Panc1 (cell line): ENCODE data around the gene PLEKHA7. TPM values are rescaled to one million over a fixed set of nuclear protein-coding genes. Genes with fewer than 3 reads are reported as not detected.

Source experiments
- ATAC-seq: fragments of 200-7000 bp; cut with Tn5 transposase; 2 replicates; pipeline ENCODE4 v1.9.1; 2020; ENCODE audit warnings: mild to moderate bottlenecking, moderate library complexity
- BruUV-seq: library from RNA; stranded (reverse); fragments of 400-500 nt; replicated peaks from 2 replicates; lab custom pipeline; 2021; lab: Mats Ljungman, UMichigan
- CTCF ChIA-PET: fragments of 300-600 bp; sonication (Branson Sonifier 250); formaldehyde crosslinking; loops from one replicate; lab custom pipeline; 2022; ENCODE audit warnings: antibody characterized with exemption; lab: Charles Lee
- POLR2A ChIA-PET: fragments of 300-600 bp; sonication (Branson Sonifier 250); formaldehyde crosslinking; loops from one replicate; lab custom pipeline; 2022; ENCODE audit warnings: antibody characterized with exemption; lab: Charles Lee
- DNase-seq: peaks from one replicate; pipeline ENCODE4 v3.0.0-alpha.2; 2010; ENCODE audit warnings: low read depth, low spot score
- H3K27ac ChIP-seq: 2 replicates; pipeline ENCODE4 v1.5.1; 2011; ENCODE audit warnings: mild to moderate bottlenecking, low read length, inconsistent platforms
- H3K27me3 ChIP-seq: fragments of 200-500 bp; sonication (Bioruptor generic); 2 replicates; pipeline ENCODE4 v1.6.0; 2014; ENCODE audit warnings: low read length, inconsistent platforms; ENCODE audit not compliant: control insufficient read depth, insufficient read depth
- H3K36me3 ChIP-seq: fragments of 200-500 bp; sonication (Bioruptor generic); 2 replicates; pipeline ENCODE4 v1.5.1; 2014; ENCODE audit warnings: inconsistent platforms, mild to moderate bottlenecking, low read length, moderate library complexity; ENCODE audit not compliant: control insufficient read depth, insufficient read depth
- H3K4me1 ChIP-seq: 2 replicates; pipeline ENCODE4 v1.5.1; 2011; ENCODE audit warnings: inconsistent platforms, mild to moderate bottlenecking, low read length, moderate library complexity; ENCODE audit not compliant: control insufficient read depth, insufficient read depth
- H3K4me3 ChIP-seq, 2 experiments: 2 replicates each; pipeline ENCODE4 v1.5.1; 2011 to 2012; ENCODE audit warnings: low read depth in 2 of 2, low read length in 2 of 2, mild to moderate bottlenecking in 2 of 2, inconsistent platforms in 1 of 2, moderate library complexity in 1 of 2
- H3K9me3 ChIP-seq: fragments of 200-500 bp; sonication (Bioruptor generic); 2 replicates; pipeline ENCODE4 v1.5.1; 2014; ENCODE audit warnings: low read depth, mild to moderate bottlenecking, inconsistent platforms, low read length, moderate library complexity; ENCODE audit not compliant: control insufficient read depth, insufficient read depth
- CTCF ChIP-seq: fragments of 450-650 bp; IDR thresholded peaks from 2 replicates; pipeline ENCODE4 v1.5.1; 2017; ENCODE audit warnings: mild to moderate bottlenecking
- POLR2AphosphoS5 ChIP-seq: IDR thresholded peaks from 2 replicates; pipeline ENCODE4 v1.6.1; 2012; ENCODE audit warnings: mild to moderate bottlenecking, low read depth, low read length, moderate library complexity
- REST ChIP-seq, 2 experiments: IDR thresholded peaks; 2 replicates each; pipeline ENCODE4 v1.6.1; 2011 to 2012; ENCODE audit warnings: low read depth in 2 of 2, control low read depth in 1 of 2, low read length in 1 of 2, mild to moderate bottlenecking in 1 of 2, moderate library complexity in 1 of 2; ENCODE audit not compliant: insufficient read depth in 1 of 2
- SIN3A ChIP-seq: IDR thresholded peaks from 2 replicates; pipeline ENCODE4 v1.6.1; 2012; ENCODE audit warnings: low read depth, mild to moderate bottlenecking, low read length, moderate library complexity, borderline replicate concordance; ENCODE audit not compliant: insufficient read depth
- TCF7L2 ChIP-seq: IDR thresholded peaks from 2 replicates; pipeline ENCODE4 v1.6.1; 2011; ENCODE audit warnings: mild to moderate bottlenecking, low read depth, low read length, inconsistent platforms
- in situ Hi-C: cut with HindIII; loops from 2 replicates; pipeline ENCODE4 v1.10.0; 2016; ENCODE audit warnings: low sequenced_read_pairs, low pct_unique_long_range_greater_than_20kb
- intact Hi-C: fragments of 100-400 bp; cut with micrococcal nuclease; formaldehyde crosslinking; loops from one replicate; pipeline ENCODE4 v1.10.0; 2022; ENCODE audit not compliant: unreplicated experiment
- total RNA-seq: library from RNA; stranded (reverse); gene quantifications from one replicate; pipeline ENCODE4 v1.2.1, GENCODE V29; 2021; ENCODE audit not compliant: unreplicated experiment

PLEKHA7 gene
- total RNA-seq, 1 experiment from 2014 or later = 11.6 TPM

- ATAC-seq = no peak
- ChIA-PET CTCF (no interaction called here), POLR2A (no interaction called here)
- Histone ChIP-seq H3K27me3 (peaks cover 2% of the 10 kb centered on the region; the same call in 1 of the 2 replicates), H3K9me3 (no peaks in the 10 kb centered on the region), H3K4me1 (no peaks in the 10 kb centered on the region), H3K27ac (no peak overlapping the region), H3K4me3 (no peak overlapping the region), H3K36me3 (no peaks in the 10 kb centered on the region)
- in situ Hi-C loops (no loop called here), intact Hi-C loops (no loop called here)
- DNase-seq = no peak
- TF ChIP-seq SIN3A (no peak), REST (IDR thresholded peaks at IDR 0.05; ENCODE audit: insufficient read depth in 1 of 2, low read depth in 2 of 2, low read length in 1 of 2) (no peak), POLR2AphosphoS5 (no peak), TCF7L2 (no peak), CTCF (no peak)
- BruUV-seq = no TSS peak
Measured at GRCh38 chr11:16772141-16772512, 242.1 kb downstream of the PLEKHA7 start.

GRCh38 chr11:16771350-16772140, 242.7 kb downstream of the PLEKHA7 start:
- Histone ChIP-seq H3K27me3 (peaks cover 2% of the 10 kb centered on the region; the same call in 1 of the 2 replicates), H3K36me3 (no peaks in the 10 kb centered on the region), H3K4me3 (no peak overlapping the region), H3K4me1 (no peaks in the 10 kb centered on the region), H3K9me3 (no peaks in the 10 kb centered on the region), H3K27ac (no peak overlapping the region)
- ChIA-PET CTCF (no interaction called here), POLR2A (no interaction called here)
- in situ Hi-C loops (no loop called here), intact Hi-C loops (no loop called here)
- BruUV-seq = no TSS peak
- no peak for TF ChIP-seq TCF7L2
- no peak for TF ChIP-seq CTCF
- no peak for TF ChIP-seq POLR2AphosphoS5
- no peak for TF ChIP-seq REST (IDR thresholded peaks at IDR 0.05; ENCODE audit: insufficient read depth in 1 of 2, low read depth in 2 of 2, low read length in 1 of 2)
- no peak for TF ChIP-seq SIN3A
- no peak for DNase-seq
- ATAC-seq = no peak
